Adipocyte (in vitro differentiated cells): ENCODE measurements around the gene AK6.
"Not testable (repeated sequence)": the region's sequence is repeated elsewhere in the genome, so short reads cannot be mapped to it uniquely, and the experiment has no call there.

ENCODE experiments used
- DNase-seq: peaks from one replicate; pipeline ENCODE4 v3.0.0-alpha.2; 2015; ENCODE audit warnings: low read depth
- H3K27me3 ChIP-seq: replicated peaks from 2 replicates; pipeline ENCODE4 v1.7.0; 2013; ENCODE audit warnings: mild to moderate bottlenecking, low read length, moderate library complexity; ENCODE audit not compliant: control insufficient read depth, insufficient read depth
- H3K36me3 ChIP-seq: 2 replicates; pipeline ENCODE4 v1.7.0; 2013; ENCODE audit warnings: low read length, mild to moderate bottlenecking, moderate library complexity; ENCODE audit not compliant: control insufficient read depth, insufficient read depth, severe bottlenecking
- H3K4me1 ChIP-seq: 2 replicates; pipeline ENCODE4 v1.7.0; 2013; ENCODE audit warnings: mild to moderate bottlenecking, low read length, moderate library complexity; ENCODE audit not compliant: control insufficient read depth, insufficient read depth
- H3K4me3 ChIP-seq: 2 replicates; pipeline ENCODE4 v1.7.0; 2013; ENCODE audit warnings: mild to moderate bottlenecking, low read length, moderate library complexity
- H3K9ac ChIP-seq: 2 replicates; pipeline ENCODE4 v1.7.0; 2013; ENCODE audit warnings: mild to moderate bottlenecking, low read length, moderate library complexity
- H3K9me3 ChIP-seq: 2 replicates; pipeline ENCODE4 v1.7.0; 2013; ENCODE audit warnings: mild to moderate bottlenecking, low read length, moderate library complexity; ENCODE audit not compliant: control insufficient read depth

AK6 gene

DNA sequence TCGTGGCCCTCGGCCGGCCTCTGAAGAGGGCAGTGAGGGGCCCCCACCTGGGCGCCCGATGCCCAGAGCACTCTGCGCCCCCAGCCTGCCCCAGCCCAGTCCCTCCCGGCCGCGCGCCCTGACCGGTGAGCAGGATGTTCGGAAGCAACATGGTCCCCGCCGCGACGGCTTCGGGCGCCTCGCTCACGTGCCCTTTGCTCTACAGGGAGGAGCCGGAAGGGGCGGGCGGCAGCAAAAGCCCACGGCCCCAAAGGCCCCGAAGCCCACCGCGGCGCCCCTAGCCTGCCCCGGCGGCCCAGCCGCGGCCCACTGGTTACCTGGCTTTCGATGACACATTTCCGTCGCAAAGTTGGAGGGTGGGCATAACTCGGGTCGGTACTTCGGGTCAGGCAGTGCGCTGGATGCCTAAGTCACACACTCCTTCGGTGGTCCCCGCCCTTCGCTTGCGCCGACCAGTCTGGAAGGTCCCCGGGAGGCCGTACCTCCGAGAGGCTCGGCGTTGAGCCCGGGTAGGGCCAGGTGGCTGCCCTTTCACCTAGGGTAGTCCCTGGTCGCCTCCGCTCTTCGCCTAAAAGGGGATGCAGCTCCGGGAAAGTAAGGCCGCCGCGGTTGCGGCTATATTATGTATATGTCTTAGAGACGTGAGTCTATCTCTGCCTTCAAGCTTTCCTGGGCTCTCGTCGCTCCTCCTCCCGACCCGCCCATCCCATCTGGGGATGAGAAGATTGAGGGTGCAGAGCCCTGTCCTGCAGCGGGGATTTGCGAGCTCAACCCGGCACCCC, at the start of gene AK6, which contains the start of the genes RAD17 and TAF9:
Gene AK6, minus strand, starts transcription at position 181 of the 782 bp plus-strand sequence. Its CDS starts 30 bp downstream, at position 151.
Gene RAD17, plus strand, starts transcription at position 479 of the 782 bp plus-strand sequence. CDS start 2,391 bp downstream, outside the sequence.
Gene TAF9, minus strand, starts transcription at position 181 of the 782 bp plus-strand sequence. CDS start 3,783 bp downstream, outside the sequence.
- Histone ChIP-seq H3K9me3 (no peaks in the 10 kb centered on the region), H3K36me3 (peaks cover 26% of the 10 kb centered on the region), H3K9ac (peak within 1 kb of the TSS; percentile 99), H3K27me3 (no peaks in the 10 kb centered on the region), H3K4me3 (peak within 1 kb of the TSS; percentile 95), H3K4me1 (peaks cover 24% of the 10 kb centered on the region)
- DNase-seq, result peak; percentile 95

DNA sequence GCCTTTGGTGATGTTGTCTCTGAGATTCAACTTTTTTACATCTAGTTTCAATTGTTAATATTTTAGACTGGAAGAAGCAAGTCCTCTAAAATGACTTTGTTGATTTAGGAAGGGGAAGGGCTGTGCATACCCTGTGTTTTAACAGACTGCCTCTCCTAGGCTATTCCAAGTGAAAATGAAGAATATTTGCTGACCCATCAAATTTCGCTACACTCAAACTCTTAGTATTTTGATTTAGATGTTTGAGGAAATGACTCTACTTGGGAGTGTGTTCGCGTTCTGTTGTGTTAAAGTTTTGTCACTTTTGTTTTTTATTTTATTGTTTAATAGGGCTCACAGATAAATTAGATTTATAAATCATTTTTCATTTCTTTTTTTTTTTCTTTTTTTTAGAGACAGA, 49.2 kb upstream of the AK6 start:
- Histone ChIP-seq H3K4me3 (no peak overlapping the region), H3K9ac (no peak overlapping the region), H3K27me3 (no peaks in the 10 kb centered on the region), H3K9me3 (no peaks in the 10 kb centered on the region), H3K4me1 (no peaks in the 10 kb centered on the region), H3K36me3 (peaks cover 30% of the 10 kb centered on the region)
- DNase-seq, result no peak

DNA sequence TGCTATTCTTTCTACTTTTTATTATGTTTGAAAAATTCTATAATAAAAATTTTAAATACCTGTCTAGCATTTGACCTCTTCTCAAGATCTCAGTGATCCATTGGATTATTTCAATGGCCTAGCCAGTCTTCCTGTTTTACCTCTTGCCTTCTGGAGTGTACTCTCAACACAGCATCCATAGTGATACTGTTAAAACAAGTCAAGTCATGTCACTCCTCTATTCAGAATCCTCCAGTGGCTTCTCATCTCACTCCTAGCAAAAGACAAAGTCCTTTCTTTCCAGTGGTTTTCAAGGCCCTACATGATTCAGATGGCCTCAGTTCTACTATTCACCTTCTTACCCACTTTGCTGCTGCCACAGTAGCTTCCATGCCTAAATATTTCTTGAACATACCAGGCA, 47.4 kb upstream of the AK6 start:
- H3K4me1 ChIP-seq, result no peaks in the 10 kb centered on the region
- H3K36me3 ChIP-seq, result peaks cover 37% of the 10 kb centered on the region
- DNase-seq, result no peak
- no peaks in the 10 kb centered on the region for H3K27me3 ChIP-seq
- no peak overlapping the region for H3K9ac ChIP-seq
- no peaks in the 10 kb centered on the region for H3K9me3 ChIP-seq
- no peak overlapping the region for H3K4me3 ChIP-seq

DNA sequence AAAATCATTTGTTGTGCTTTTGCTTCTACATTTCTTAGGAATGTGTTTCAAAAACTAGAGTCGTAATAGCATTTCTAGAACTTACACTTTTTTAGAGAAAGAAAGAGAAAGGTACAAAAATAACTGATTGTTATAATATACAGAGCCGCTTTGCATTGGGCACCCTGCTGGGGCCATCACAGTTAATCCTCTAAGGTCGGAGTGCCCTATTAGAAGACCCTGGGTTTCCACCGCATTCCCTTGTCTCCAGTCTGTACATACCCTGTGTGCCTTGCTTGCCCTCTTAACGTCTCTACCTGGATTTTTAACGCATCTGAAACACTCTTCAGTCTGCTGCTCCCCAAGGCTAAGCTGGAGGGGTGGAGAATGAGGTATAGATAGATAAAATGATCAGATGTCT, 46.9 kb upstream of the AK6 start:
- H3K9me3 ChIP-seq, result no peaks in the 10 kb centered on the region
- H3K27me3 ChIP-seq, result no peaks in the 10 kb centered on the region
- peaks cover 42% of the 10 kb centered on the region for H3K36me3 ChIP-seq
- no peaks in the 10 kb centered on the region for H3K4me1 ChIP-seq
- no peak for DNase-seq
- no peak overlapping the region for H3K4me3 ChIP-seq
- H3K9ac ChIP-seq, result no peak overlapping the region

DNA sequence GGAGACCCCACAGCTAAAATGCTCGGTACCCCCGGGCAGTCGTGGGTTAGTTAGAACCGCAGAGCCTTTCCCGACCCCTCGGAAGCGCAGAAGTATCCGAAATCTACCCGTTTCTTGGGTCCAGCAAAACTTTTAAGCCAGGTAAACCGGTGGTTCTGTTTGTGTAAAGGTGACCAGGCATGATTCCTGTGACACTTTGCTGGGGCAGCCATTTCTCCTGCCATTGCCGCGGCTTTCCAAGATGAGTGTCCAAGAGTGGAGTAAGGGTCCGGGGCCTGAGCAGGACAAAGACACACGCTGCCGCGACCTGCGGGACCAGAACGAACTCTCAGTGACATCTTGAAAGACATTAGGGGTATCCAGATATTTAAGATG, 46.3 kb upstream of the AK6 start:
- Histone ChIP-seq H3K9me3 (no peaks in the 10 kb centered on the region), H3K4me1 (no peaks in the 10 kb centered on the region), H3K4me3 (no peak overlapping the region), H3K36me3 (peaks cover 43% of the 10 kb centered on the region), H3K27me3 (no peaks in the 10 kb centered on the region), H3K9ac (no peak overlapping the region)
- DNase-seq, result no peak

- Histone ChIP-seq H3K9ac (no peak within 1 kb of the TSS), H3K36me3 (peaks cover 45% of the 10 kb centered on the region)
These were observed 45.7 kb upstream of the AK6 start, which contains the start of gene MARVELD2 for GRCh38 chr5:69414885-69415583. Gene MARVELD2 (plus strand): TSS chr5:69415116. CDS start chr5:69419386, 4,270 bp downstream.

GRCh38 chr5:69404659-69405330, 35.5 kb upstream of the AK6 start:
- no peaks in the 10 kb centered on the region for H3K27me3 ChIP-seq
- peaks cover 51% of the 10 kb centered on the region for H3K36me3 ChIP-seq
- H3K4me3 ChIP-seq, result no peak overlapping the region
- no peaks in the 10 kb centered on the region for H3K9me3 ChIP-seq
- H3K4me1 ChIP-seq, result no peaks in the 10 kb centered on the region
- no peak overlapping the region for H3K9ac ChIP-seq
- no peak for DNase-seq

More at GRCh38 chr5:69414885-69415583, 45.7 kb upstream of the AK6 start, which contains the start of gene MARVELD2:
- no peaks in the 10 kb centered on the region for H3K9me3 ChIP-seq
- H3K27me3 ChIP-seq, result no peaks in the 10 kb centered on the region
- peak within 1 kb of the TSS; percentile 27 for H3K4me3 ChIP-seq
- peak; percentile 81 for DNase-seq
- H3K4me1 ChIP-seq, result no peaks in the 10 kb centered on the region

DNA sequence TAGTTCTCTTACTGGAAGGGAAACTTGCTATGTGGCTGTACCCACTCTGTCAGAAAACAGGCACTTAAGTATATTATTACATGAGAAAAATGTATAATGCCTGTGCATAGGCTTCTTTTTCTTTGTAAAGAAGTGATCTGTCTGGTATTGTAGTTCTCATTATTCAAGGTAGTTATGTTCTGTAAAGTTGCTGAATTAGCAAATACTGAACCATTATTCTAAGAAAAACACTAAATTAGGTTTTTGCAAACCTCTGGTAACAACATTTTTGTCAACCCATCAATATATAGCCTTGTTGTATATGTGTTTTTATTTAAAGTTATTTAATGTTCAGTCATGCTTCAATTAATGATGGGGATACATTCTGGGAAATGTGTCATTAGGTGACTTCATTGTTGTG, 9.1 kb upstream of the AK6 start:
- no peak for DNase-seq
- H3K27me3 ChIP-seq, result no peaks in the 10 kb centered on the region
- peaks cover 67% of the 10 kb centered on the region for H3K36me3 ChIP-seq
- H3K4me1 ChIP-seq, result no peaks in the 10 kb centered on the region
- no peak overlapping the region for H3K9ac ChIP-seq
- no peak overlapping the region for H3K4me3 ChIP-seq
- no peaks in the 10 kb centered on the region for H3K9me3 ChIP-seq

DNA sequence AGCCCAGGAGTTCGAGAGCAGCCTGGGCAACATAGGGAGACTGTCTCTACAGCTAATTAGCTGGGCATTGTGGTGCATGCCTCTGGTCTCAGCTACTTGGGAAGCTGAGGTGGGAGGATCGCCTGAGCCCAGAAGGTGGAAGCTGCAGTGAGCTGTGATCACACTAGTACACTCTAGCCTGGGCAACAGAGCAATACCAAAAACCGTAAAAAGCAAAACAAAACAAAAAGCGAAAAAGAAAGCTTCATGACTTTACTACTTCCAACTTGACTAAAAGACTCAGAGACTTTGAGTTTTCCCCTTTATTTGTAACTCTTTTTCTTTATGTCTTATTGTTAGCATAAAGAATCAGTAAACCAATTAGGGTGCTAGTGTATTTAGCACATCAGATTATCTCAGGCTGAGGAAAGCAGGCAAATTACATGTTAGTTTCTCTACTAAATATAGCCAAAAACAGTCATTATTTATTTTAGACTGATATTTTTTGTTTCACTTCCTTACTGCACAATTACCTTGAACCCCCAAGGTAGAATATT, 5.7 kb upstream of the AK6 start:
- H3K4me1 ChIP-seq, result peaks cover 14% of the 10 kb centered on the region
- no peaks in the 10 kb centered on the region for H3K9me3 ChIP-seq
- H3K9ac ChIP-seq, result no peak overlapping the region
- H3K4me3 ChIP-seq, result no peak overlapping the region
- no peak for DNase-seq
- H3K36me3 ChIP-seq, result peaks cover 38% of the 10 kb centered on the region
- no peaks in the 10 kb centered on the region for H3K27me3 ChIP-seq

- Histone ChIP-seq H3K9ac (no peak overlapping the region), H3K36me3 (peaks cover 25% of the 10 kb centered on the region), H3K4me1 (peaks cover 23% of the 10 kb centered on the region), H3K27me3 (no peaks in the 10 kb centered on the region), H3K9me3 (no peaks in the 10 kb centered on the region), H3K4me3 (no peak overlapping the region)
- no peak for DNase-seq
These were observed 3.1 kb upstream of the AK6 start for GRCh38 chr5:69372394-69372793.

DNA sequence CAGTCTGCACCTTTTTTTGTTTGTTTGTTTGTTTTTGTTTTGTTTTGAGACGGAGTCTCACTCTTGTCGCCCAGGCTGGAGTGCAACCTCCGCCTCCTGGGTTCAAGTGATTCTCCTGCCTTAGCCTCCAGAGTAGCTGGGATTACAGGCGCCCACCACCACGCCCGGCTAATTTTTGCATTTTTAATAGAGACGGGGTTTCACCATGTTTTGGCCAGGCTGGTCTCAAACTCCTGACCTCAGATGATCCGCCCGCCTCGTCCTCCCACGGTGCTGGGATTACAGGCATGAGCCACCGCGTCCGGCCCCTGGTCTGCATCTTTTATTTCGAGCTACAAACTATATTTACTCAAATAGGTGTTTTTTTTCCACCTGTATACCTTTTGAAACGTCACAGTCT, 1.0 kb upstream of the AK6 start:
- Histone ChIP-seq H3K36me3 (peaks cover 27% of the 10 kb centered on the region), H3K9ac (peak overlapping the region; percentile 99), H3K4me1 (peaks cover 24% of the 10 kb centered on the region), H3K4me3 (peak overlapping the region; percentile 95)
- H3K9me3 ChIP-seq, H3K27me3 ChIP-seq, DNase-seq: not testable (repeated sequence)
